NOMO-1 treated with dmso at 0.1 percent for 144 hours (cell line): ENCODE results near the gene GPATCH8.

Experiments
- DNase-seq: peaks from one replicate; lab custom pipeline; 2025; ENCODE audit not compliant: unreplicated experiment; lab: John Stamatoyannopoulos, UW

GPATCH8 gene

GRCh38 chr17:44464037-44464436, 39.2 kb downstream of the GPATCH8 start:
- no peak for DNase-seq

GRCh38 chr17:44451832-44452231, 51.4 kb downstream of the GPATCH8 start:
- no peak for DNase-seq

- DNase-seq, result no peak
These were observed 52.1 kb downstream of the GPATCH8 start for GRCh38 chr17:44451016-44451627.

GRCh38 chr17:44448412-44448811, 54.8 kb downstream of the GPATCH8 start:
- no peak for DNase-seq

- DNase-seq, result no peak
These were observed 58.5 kb downstream of the GPATCH8 start for GRCh38 chr17:44444735-44445105.

GRCh38 chr17:44442806-44443205, 60.4 kb downstream of the GPATCH8 start:
- no peak for DNase-seq

GRCh38 chr17:44439168-44439567, 64.0 kb downstream of the GPATCH8 start:
- no peak for DNase-seq

GRCh38 chr17:44438636-44439035, 64.6 kb downstream of the GPATCH8 start:
- no peak for DNase-seq

GRCh38 chr17:44436336-44436735, 66.9 kb downstream of the GPATCH8 start:
- no peak for DNase-seq

GRCh38 chr17:44432254-44433157, 70.7 kb downstream of the GPATCH8 start:
- DNase-seq, result no peak

- no peak for DNase-seq
These were observed 78.3 kb downstream of the GPATCH8 start for GRCh38 chr17:44424828-44425461.

GRCh38 chr17:44417553-44417952, 85.7 kb downstream of the GPATCH8 start:
- no peak for DNase-seq

GRCh38 chr17:44416558-44417289, 86.5 kb downstream of the GPATCH8 start:
- DNase-seq, result no peak

- no peak for DNase-seq
These were observed 88.6 kb downstream of the GPATCH8 start for GRCh38 chr17:44414394-44415155.

GRCh38 chr17:44409309-44410028, 93.7 kb downstream of the GPATCH8 start:
- no peak for DNase-seq

- DNase-seq, result no peak
These were observed 94.4 kb downstream of the GPATCH8 start for GRCh38 chr17:44408786-44409185.

- no peak for DNase-seq
These were observed 100.5 kb downstream of the GPATCH8 start for GRCh38 chr17:44402564-44403172.

- no peak for DNase-seq
These were observed 102.9 kb downstream of the GPATCH8 start for GRCh38 chr17:44400226-44400847.
